ENCODE results near the gene MYH15.

The MYH15 gene

DNA sequence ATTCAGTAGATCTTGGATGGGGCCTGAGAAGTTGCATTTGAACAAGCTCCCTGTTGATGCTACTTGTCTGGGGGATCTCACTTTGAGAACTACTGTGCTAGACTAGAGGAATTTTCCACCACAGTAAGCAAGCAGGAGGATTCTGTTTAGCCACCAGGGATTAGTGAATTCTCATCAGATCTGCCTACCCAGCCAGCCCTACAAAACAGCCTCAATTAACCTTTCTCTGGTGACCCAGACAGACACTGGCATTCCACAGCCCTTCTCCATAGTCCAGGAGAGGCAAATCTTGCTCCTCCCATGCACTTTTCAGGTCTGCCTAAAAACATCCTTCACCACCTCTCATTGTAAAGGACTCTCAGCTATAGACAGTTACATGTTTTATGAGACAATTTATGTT lies 16.7 kb upstream of the MYH15 start:
- DNase-seq (ENCODE audit: low read depth): no peak
- in situ Hi-C loops (cut with HindIII; ENCODE audit: low sequenced_read_pairs): no loop called here
- TF ChIP-seq CTCF (IDR thresholded peaks at IDR 0.05; ENCODE audit: low read depth, low read length, missing control alignments): no peak
- H3K4me3 ChIP-seq (ENCODE audit: low read depth, low read length): no peak overlapping the region

- in situ Hi-C loops (cut with HindIII; ENCODE audit: low sequenced_read_pairs): no loop called here
- DNase-seq (ENCODE audit: low read depth): no peak
- H3K4me3 ChIP-seq (ENCODE audit: low read depth, low read length): no peak overlapping the region
- TF ChIP-seq CTCF (IDR thresholded peaks at IDR 0.05; ENCODE audit: low read depth, low read length, missing control alignments): no peak
Observed at GRCh38 chr3:108525971-108526370, 15.6 kb upstream of the MYH15 start.

- TF ChIP-seq CTCF (IDR thresholded peaks at IDR 0.05; ENCODE audit: low read depth, low read length, missing control alignments): no peak
- H3K4me3 ChIP-seq (ENCODE audit: low read depth, low read length): no peak overlapping the region
- in situ Hi-C loops (cut with HindIII; ENCODE audit: low sequenced_read_pairs): no loop called here
- DNase-seq (ENCODE audit: low read depth): no peak
Observed at GRCh38 chr3:108525256-108525655, 14.9 kb upstream of the MYH15 start.

DNA sequence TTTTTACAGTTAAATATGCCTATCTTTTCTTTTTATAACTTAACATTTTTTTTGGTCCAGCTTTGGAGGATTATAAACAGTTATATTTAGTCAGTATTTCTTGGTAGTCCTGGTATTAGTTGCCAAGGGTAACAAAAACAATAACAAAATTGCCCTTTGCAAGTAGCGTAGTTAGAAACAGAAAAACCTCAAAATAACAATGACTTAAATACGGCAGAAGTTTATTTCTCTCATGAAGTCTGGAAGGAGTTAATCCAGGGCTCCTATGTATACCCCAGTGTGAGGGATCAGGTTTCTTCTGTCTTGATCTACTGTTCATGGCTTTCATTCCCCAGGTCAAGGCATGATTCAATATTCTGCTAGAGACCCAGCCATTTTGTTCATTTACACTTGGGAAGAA lies 14.1 kb upstream of the MYH15 start:
- no peak for DNase-seq (ENCODE audit: low read depth)
- in situ Hi-C loops (cut with HindIII; ENCODE audit: low sequenced_read_pairs): no loop called here
- H3K4me3 ChIP-seq (ENCODE audit: low read depth, low read length): no peak overlapping the region
- no peak for TF ChIP-seq CTCF (IDR thresholded peaks at IDR 0.05; ENCODE audit: low read depth, low read length, missing control alignments)

DNA sequence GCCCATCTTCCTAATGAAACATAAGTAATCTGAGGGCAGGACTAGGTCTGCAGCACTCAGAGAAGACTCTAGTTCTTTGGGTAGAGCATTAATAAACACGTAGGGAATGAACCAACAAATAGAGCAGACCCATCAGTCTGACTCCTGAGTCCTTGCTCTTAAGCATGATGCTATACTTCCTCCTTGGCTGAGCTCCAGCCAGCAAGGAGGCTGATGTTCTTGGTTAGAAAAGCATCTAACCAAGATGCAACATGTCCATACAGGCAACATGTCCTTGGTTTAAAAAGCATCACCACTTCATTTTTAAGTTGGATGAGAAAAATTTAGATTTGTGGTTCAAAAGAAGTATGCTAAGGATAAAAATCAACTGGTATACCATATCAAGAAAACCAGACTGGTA lies 8.5 kb upstream of the MYH15 start:
- DNase-seq (ENCODE audit: low read depth): no peak
- H3K4me3 ChIP-seq (ENCODE audit: low read depth, low read length): no peak overlapping the region
- in situ Hi-C loops (cut with HindIII; ENCODE audit: low sequenced_read_pairs): no loop called here
- no peak for TF ChIP-seq CTCF (IDR thresholded peaks at IDR 0.05; ENCODE audit: low read depth, low read length, missing control alignments)

DNA sequence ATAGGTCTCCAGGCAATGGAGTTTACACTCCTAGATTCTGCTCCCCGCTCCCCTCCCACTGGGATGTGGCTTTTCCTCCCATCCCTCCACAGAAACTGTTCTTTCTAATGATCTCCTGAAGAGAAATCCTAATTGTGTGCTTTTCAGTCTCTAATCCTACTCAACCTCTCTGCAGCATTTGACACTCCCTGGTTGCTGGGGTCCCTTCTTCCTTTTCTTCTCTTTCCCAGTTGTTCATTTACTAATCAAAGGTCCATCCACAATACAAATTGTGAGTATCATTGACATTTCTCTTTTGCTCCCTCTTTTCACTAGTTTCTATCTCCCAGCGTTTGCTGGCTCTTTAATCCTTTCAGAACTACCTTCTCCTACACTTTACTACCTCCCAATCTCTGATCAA lies 6.5 kb upstream of the MYH15 start:
- DNase-seq (ENCODE audit: low read depth): no peak
- H3K4me3 ChIP-seq (ENCODE audit: low read depth, low read length): no peak overlapping the region
- in situ Hi-C loops (cut with HindIII; ENCODE audit: low sequenced_read_pairs): no loop called here
- no peak for TF ChIP-seq CTCF (IDR thresholded peaks at IDR 0.05; ENCODE audit: low read depth, low read length, missing control alignments)

- no peak for TF ChIP-seq CTCF (IDR thresholded peaks at IDR 0.05; ENCODE audit: low read depth, low read length, missing control alignments)
- no peak overlapping the region for H3K4me3 ChIP-seq (ENCODE audit: low read depth, low read length)
- DNase-seq (ENCODE audit: low read depth): no peak
- in situ Hi-C loops (cut with HindIII; ENCODE audit: low sequenced_read_pairs): no loop called here
Observed at GRCh38 chr3:108513961-108514360, 3.6 kb upstream of the MYH15 start.

Measured in astrocyte of the cerebellum (primary cell).